GM23248 (cell line): ENCODE data around the gene FAM110C.

Source experiments
- EZH2 ChIP-seq: fragments of 200-600 bp; sonication (generic); IDR thresholded peaks from 2 replicates; pipeline ENCODE4 v1.6.1; 2018; ENCODE audit warnings: antibody characterized with exemption, mild to moderate bottlenecking; ENCODE audit not compliant: insufficient read depth, poor library complexity, severe bottlenecking
- EZH2phosphoT487 ChIP-seq: fragments of 200-600 bp; sonication (generic); IDR thresholded peaks from 2 replicates; pipeline ENCODE4 v1.6.1; 2018; ENCODE audit warnings: antibody characterized with exemption, moderate library complexity, mild to moderate bottlenecking, low read depth; ENCODE audit not compliant: insufficient read depth

DNA sequence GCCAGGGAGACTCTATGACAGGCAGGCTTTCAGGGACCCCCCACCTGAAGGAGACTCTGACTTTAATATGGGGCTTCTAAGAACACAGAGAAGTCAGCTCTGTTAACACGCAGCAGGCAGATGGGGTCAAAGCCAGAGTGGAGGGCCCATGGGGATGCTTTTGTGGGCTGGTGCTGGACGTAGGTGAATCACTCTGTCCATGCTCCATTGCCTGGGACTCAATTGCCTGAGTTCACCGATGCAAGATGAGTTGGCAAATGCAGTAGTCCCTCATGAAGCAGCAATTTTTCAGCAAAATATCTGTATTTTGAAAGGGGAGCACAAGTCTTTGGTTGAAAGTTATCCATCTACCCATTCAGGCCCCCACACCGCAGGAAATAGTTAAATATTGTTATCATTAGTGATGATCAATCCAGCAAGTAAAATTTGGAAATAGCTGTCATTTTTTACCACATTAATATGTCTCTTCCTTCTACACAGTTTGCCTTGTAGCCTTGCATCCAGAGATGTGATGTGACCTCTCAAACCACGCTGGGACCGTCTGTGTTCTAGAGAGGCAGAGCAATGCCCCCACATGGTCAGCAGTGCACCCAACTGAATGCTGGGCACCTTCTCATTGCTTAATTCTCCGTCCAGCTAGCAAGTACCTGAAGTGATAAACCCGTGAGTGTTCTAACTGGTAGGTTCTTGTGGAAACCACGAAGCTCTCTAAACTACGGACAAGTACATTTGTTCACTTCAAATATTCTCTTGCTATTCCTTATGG lies 34.8 kb upstream of the FAM110C start:
- TF ChIP-seq EZH2, result no peak
- TF ChIP-seq EZH2phosphoT487, result no peak
